NCI-H524 treated with DMSO at 0.1 percent for 48 hours (cell line): ENCODE data around the gene CCDC28A.

Experiments used
- DNase-seq: peaks from one replicate; lab custom pipeline; 2025; lab: John Stamatoyannopoulos, UW

The CCDC28A gene

DNA sequence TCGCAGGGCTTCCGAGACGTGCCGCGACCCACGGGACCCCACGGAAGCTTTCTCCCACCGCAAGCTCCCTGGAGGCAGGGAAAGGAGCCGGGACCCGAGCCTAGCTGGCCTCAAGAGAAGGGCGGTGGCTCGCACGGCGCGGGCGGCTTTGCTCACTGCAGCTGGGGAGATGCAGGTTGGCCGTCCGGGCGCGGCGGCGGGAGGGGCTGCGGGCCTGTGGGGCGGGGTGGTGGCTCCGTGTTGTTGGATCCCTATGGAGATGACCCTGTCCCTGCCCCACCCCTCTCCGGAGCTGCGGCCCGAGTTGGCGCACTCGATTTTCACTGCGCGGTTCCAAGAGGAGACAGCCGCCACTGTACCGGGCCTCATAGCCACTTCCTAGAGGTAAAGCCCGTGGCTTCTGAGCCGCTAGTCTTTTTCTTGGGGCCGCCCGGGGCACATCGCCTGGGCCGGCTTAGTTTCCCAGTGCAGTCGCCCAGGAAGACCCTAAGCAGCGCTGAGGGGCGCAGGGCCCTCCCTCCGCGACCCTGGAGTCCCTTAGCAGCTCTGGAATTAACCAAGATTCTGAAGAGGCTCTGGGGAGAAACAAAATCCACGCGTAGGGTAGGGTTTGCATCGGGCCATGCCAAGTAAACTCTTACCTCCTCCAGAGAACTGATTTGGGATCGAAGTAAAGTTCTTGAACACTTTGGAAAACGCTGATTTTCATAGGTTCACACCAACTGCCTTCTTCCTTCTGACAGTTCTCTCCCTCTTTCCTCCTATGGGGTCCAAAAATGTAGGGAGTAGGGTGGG lies 22.4 kb downstream of the CCDC28A start, which contains the start of gene ECT2L:
Gene ECT2L, plus strand, starts transcription at position 279 of the 795 bp plus-strand sequence. CDS start 17,188 bp downstream, outside the sequence.
- DNase-seq: no peak

GRCh38 chr6:138796771-138797170 lies 23.2 kb downstream of the CCDC28A start:
- DNase-seq: no peak

DNA sequence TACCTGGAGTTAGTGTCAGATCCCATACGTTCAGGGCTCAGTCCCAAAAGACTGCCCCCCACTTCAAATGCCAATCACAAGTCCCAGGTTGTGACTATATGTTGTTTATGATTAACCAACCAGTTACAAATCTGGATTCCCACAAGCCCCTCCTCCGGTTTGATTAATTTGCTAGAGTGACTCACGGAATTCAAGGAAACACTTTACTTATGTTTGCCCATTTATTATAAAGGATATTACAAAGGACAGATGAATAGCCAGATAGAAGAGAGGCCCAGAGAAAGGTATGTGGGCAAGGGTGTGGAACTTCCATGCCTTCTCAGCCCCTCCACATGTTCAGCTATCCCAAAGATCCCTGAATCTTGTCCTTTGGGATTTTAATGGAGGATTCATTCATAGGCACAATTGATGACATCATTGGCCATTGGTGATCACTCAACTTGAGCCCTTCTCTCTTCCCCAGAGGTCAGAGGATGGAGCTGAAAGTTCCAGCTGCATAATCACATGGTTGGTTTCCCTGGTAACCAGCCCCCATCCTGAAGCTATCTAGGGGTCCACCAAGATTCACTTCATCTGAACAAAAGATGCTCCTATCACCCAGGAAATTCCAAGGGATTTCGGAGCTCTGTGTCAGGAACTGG lies 24.4 kb downstream of the CCDC28A start:
- DNase-seq: no peak

DNA sequence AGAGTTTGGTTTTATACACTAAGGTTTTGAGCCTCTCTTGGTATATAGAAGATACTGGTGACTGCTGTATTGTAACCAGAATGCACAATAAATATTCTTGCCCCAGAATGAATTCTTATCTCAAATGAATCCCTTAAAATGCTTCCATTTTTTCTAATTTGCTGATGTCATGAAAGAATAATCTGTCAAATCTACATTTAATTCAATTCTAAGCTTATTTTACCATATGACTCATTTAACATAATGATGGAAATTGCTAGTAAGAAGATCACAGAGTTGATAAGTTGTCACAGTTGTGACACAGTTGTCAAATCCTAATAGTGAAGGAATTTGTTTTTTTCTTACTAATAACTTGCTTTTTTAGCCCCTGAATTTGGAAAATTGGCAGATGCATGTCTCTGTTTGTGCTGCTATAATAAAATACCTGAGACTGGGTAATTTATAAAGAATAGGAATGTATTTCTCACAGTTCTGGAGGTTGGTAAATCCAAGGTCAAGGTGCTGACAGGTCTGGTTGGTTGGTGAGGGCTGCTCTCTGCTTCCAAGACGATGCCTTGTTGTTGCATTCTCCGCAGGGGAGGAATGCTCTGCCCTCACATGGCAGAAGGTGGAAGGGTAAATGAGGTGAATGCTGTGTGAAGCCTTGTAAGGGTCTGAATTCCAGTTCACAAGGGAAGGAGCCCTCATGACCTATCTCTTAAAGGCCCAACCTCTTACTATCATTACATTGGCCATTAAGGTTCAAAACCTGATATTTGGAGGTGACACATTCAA lies 27.0 kb downstream of the CCDC28A start:
- no peak for DNase-seq

DNA sequence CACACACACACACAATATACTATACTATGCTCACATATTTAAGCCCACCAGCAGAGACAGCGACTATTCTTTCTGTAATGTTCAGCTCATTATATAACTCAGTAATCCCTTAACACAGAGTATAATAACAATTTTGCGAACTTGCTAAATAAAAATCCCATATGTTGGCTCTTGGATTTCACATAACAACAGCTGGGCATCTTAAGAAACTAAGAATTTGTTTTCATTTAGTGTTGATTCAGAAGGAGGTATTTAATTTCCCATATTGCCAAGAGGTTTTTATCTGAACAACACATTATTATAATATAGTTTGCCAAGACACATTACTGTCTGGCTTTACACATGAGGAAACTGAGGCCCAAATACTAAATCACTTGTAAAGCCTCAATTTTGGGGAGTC lies 29.8 kb downstream of the CCDC28A start:
- no peak for DNase-seq

GRCh38 chr6:138803861-138804260 lies 30.3 kb downstream of the CCDC28A start:
- no peak for DNase-seq

GRCh38 chr6:138805016-138805765 lies 31.6 kb downstream of the CCDC28A start:
- DNase-seq: peak; percentile 15

- DNase-seq: no peak
These were observed 33.3 kb downstream of the CCDC28A start for GRCh38 chr6:138806889-138807288.

DNA sequence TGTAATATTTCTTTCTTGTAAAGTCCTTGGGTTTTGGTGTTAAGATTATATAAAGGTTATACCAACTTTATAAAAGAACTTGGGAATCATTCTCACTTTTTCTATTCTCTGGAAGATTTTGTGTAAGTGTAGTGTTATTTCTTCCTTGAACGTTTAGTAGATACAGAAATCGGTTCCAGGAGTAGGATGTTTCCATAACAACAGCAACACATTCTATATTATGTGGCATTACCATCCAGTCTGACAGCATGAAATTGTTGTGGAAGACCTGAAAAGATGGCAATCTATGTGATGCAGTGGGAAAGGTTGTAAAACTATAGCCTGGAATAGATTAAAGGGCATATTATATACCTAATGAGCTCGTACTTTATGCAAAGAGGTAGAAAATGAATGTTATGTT lies 36.1 kb downstream of the CCDC28A start:
- DNase-seq: no peak

DNA sequence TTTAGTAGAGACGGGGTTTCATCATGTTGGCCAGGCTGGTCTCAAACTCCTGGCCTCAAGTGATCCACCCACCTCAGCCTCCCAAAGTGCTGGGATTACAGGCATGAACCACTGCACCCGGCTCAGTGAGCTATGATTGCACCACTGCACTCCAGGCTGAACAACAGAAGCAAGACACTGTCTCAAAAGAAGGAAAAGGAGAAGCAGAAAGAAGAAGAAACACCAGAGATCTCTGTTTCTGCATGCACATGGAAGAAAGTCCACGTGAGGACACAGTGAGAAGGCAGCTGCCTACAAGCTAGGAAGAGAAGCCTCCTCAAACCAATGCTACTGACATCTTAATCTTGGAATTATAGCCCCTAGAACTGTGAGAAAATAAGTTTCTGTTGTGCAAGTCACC lies 38.3 kb downstream of the CCDC28A start:
- DNase-seq: no peak

GRCh38 chr6:138814179-138814834 lies 40.7 kb downstream of the CCDC28A start:
- DNase-seq: no peak

GRCh38 chr6:138815221-138815620 lies 41.7 kb downstream of the CCDC28A start:
- peak; percentile 65 for DNase-seq

GRCh38 chr6:138815797-138816528 lies 42.4 kb downstream of the CCDC28A start:
- peak; percentile 49 for DNase-seq

DNA sequence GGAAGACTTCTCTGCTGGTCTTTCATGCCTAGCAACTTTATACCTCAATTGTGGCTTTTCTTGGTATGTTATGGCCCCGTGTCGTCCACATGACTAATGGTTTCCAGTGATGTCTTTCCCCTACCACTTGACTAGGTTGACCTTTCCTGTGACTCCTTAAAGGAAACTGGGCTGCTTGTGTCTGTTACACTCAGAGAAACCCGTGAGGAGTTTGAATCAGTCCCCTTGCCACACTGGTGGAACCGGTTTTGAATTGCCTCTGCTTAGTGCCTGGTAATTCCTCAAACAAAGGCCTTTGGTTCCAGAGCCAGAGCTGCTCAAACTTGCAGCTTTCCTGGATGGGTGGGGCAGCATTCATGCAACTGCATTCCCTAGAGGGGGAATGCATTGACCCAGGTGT lies 44.2 kb downstream of the CCDC28A start:
- DNase-seq: no peak

- DNase-seq: no peak
These were observed 45.1 kb downstream of the CCDC28A start for GRCh38 chr6:138818496-138819194.

GRCh38 chr6:138821519-138821918 lies 48.0 kb downstream of the CCDC28A start:
- no peak for DNase-seq

DNA sequence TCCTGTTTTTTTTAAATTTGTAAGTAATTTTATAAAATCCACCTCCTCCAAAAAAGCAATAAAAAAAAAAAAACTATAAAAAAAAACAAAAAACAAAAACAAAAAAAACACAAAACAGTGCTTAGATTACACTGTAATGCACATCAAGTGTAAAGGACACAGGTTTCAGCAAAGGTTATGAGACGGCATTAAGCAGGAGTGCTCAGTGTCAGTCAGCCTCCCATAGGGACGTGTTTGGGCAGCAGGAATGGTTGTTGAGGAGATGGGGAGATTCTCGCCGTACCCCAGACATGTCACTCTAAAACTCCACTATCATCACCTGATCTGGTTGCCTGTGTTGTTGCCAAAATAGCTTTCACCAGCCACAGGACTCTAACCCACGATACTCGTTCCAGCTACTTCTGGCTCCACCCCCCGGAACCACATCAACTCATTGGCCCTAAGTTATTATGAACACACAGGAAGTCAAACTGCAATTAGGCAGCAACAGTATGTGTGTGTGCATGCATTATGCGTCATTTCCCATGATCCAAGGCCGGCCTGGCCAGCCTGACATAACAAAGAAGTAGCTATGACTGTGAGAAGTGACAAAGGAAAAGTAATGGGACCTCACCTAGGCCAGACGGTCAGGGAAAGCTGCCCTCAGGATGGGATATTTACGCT lies 51.0 kb downstream of the CCDC28A start:
- no peak for DNase-seq

DNA sequence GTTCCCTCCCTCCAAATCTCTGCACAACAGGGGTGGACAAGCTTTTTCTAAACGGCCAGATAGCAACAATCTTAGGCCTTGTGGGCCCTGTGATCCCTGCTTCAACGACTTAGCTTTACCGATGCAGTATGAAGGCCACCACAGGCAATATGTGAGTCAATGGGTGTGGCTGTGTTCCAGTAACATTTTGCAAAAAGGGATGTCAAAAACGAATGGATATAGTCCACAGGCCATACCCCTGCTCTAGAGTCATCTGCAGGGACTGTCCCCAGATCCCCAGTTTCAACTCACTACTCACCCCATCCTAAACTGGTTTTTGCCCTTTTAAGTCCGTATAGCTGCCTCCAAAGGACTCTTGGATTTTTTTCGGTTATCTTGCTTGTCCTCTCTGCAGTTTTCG lies 56.7 kb downstream of the CCDC28A start:
- no peak for DNase-seq

DNA sequence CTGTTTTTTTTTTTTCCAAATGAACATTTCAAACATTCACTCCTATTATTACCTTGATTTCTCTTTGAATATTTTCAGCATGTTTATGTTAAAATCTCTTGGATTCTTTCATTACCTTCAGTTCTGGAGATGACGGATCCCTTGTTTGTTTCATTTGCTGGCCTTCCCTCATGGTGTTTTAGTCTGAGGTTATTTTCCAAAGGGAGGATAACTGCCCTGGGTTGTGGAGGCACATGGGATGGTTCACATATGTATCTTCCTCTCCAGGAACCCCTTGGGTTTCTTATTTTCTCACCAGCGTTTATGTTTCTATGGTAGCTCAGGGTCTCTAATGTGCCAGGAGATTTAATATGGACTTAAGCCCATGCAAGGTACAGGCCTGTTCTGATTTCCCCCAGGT lies 58.6 kb downstream of the CCDC28A start:
- DNase-seq: no peak
